ENCODE results near the gene KCNAB2.

DNA sequence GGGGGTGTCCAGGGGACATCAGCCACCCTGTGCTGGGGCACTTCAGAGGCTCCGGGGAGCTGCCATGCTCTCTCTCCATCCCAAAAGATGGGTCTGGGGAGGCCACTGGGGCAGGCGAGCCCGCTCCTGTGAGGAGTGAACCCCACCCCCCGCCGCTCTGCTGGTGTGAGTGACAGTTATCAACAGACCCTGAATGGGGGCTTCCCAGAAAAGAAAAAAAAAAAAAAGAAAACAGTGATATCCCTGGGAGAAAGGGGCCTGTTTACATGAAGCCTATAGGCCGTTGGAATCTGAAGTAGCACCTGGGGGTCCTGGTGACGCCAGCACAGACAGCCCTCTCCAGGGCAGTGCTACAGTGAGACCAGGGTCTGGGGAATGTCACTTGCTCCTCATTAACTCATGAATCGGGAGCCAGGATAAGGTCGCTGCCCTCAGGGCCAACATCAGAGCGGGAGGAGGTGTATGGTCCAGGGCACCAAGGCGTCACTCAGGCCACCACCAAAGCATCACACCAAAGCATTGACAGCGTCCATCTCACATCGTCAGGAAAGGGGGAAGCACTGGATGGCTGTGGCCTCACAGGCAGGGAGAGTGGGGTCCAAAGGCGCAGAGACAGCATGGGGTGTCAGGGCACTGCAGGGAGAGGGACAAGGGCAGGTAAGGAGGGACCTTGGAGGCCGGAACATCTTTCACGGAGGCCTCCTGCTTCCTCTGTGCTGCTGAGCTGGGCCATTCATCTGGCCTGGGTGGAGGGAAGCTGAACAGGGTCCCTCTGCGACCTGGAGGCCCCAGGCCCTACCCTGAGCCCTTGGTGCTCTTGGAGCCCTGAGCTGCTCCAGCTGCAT lies 45.0 kb upstream of the KCNAB2 start:
- TF ChIP-seq, protein P1, sequence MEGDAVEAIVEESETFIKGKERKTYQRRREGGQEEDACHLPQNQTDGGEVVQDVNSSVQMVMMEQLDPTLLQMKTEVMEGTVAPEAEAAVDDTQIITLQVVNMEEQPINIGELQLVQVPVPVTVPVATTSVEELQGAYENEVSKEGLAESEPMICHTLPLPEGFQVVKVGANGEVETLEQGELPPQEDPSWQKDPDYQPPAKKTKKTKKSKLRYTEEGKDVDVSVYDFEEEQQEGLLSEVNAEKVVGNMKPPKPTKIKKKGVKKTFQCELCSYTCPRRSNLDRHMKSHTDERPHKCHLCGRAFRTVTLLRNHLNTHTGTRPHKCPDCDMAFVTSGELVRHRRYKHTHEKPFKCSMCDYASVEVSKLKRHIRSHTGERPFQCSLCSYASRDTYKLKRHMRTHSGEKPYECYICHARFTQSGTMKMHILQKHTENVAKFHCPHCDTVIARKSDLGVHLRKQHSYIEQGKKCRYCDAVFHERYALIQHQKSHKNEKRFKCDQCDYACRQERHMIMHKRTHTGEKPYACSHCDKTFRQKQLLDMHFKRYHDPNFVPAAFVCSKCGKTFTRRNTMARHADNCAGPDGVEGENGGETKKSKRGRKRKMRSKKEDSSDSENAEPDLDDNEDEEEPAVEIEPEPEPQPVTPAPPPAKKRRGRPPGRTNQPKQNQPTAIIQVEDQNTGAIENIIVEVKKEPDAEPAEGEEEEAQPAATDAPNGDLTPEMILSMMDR (IDR thresholded peaks at IDR 0.05; ENCODE audit: low read depth, low read length) = no peak
- no peak for TF ChIP-seq EZH2phosphoT487 (IDR thresholded peaks at IDR 0.05; ENCODE audit: low read depth)

All from OCI-LY3 (cell line).